Testis (tissue), 2 donors: ENCODE measurements around the gene DPF1.
"Not testable (repeated sequence)": the region's sequence is repeated elsewhere in the genome, so short reads cannot be mapped to it uniquely, and the experiment has no call there.

Source experiments
- POLR2A ChIP-seq: fragments of 450-650 bp; IDR thresholded peaks from one replicate; pipeline ENCODE4 v1.6.1; 2017; ENCODE audit warnings: antibody characterized with exemption, mild to moderate bottlenecking, moderate library complexity
- TF ChIP-seq, protein P1 (sequence below), 3 experiments: fragments of 450-650 bp in 2 of 3; fragments of 200-600 bp in 1 of 3; sonication (generic) in 1 of 3; IDR thresholded peaks; one replicate each; pipeline ENCODE4 v1.5.1; 2016 to 2019; ENCODE audit warnings: antibody characterized with exemption in 3 of 3, mild to moderate bottlenecking in 2 of 3, moderate library complexity in 1 of 3

DNA sequence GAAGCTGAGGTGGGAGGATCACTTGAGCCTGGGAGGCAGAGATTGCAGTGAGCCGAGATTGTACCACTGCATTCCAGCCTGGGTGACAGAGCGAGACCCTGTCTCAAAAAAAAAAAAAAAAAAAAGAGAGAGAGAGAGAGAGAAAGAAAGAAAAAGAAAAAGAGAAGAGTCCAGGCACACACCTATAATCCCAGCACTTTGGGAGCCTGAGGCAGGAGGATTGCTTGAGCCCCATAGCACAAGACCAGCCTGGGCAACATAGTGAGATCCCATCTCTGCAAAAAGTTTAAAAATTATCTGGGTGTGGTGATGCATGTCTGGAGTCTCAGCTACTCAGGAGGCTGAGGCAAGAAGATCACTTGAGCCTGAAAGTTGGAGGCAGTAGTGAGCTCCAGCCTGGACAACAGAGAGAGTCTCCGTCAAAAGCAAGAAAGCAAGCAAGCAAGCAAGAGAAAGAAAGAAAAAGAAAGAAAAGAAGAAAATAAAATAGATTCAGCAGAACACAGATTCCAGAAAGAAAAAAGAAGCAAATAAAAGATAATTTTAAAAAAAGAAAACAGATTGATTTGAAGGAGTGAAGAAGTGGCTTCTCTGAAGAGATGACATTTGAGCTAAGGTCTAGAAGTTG, 6.6 kb upstream of the DPF1 start:
- TF ChIP-seq, protein P1, sequence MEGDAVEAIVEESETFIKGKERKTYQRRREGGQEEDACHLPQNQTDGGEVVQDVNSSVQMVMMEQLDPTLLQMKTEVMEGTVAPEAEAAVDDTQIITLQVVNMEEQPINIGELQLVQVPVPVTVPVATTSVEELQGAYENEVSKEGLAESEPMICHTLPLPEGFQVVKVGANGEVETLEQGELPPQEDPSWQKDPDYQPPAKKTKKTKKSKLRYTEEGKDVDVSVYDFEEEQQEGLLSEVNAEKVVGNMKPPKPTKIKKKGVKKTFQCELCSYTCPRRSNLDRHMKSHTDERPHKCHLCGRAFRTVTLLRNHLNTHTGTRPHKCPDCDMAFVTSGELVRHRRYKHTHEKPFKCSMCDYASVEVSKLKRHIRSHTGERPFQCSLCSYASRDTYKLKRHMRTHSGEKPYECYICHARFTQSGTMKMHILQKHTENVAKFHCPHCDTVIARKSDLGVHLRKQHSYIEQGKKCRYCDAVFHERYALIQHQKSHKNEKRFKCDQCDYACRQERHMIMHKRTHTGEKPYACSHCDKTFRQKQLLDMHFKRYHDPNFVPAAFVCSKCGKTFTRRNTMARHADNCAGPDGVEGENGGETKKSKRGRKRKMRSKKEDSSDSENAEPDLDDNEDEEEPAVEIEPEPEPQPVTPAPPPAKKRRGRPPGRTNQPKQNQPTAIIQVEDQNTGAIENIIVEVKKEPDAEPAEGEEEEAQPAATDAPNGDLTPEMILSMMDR (IDR thresholded peaks at IDR 0.05): not testable (repeated sequence)
- TF ChIP-seq POLR2A: not testable (repeated sequence)
